ENCODE measurements around the gene MUC16. TPM values are rescaled to one million over a fixed set of nuclear protein-coding genes. Genes with fewer than 3 reads are reported as not detected.

The MUC16 gene
- total RNA-seq, 2 experiments from 2014 or later = under 0.01 TPM; not detected in 1

GRCh38 chr19:9046694-9047093 is 36.5 kb upstream of the MUC16 start:
- H2AFZ ChIP-seq (ENCODE audit: low read length) = no peak overlapping the region
- CTCF ChIA-PET (ENCODE audit: unreplicated experiment) = no interaction called here
- DNase-seq (ENCODE audit: low spot score) = no peak
- H3K79me2 ChIP-seq (ENCODE audit: insufficient read depth, low read depth, low read length) = no peaks in the 10 kb centered on the region
- no peaks in the 10 kb centered on the region for H3K9me3 ChIP-seq (ENCODE audit: low read length)
- no peaks in the 10 kb centered on the region for H4K20me1 ChIP-seq (ENCODE audit: insufficient read depth, low read length)
- POLR2A ChIA-PET = no interaction called here
- no peaks in the 10 kb centered on the region for H3K36me3 ChIP-seq (ENCODE audit: insufficient read depth, low read length)
- intact Hi-C loops (cut with micrococcal nuclease; ENCODE audit: unreplicated experiment) = no loop called here
- H3K27ac ChIP-seq (ENCODE audit: low read depth, low read length, poor library complexity, severe bottlenecking) = no peak overlapping the region
- BruUV-seq (replicated peaks) = no TSS peak
- H3K9me2 ChIP-seq (ENCODE audit: insufficient read depth, low read length) = no peaks in the 10 kb centered on the region
- no peaks in the 10 kb centered on the region for H3K4me1 ChIP-seq (ENCODE audit: insufficient read depth, low read length, poor library complexity, severe bottlenecking)
- H3K4me3 ChIP-seq (ENCODE audit: low read depth, low read length, poor library complexity, severe bottlenecking) = no peak overlapping the region
- no peak for TF ChIP-seq CTCF (conservative IDR thresholded peaks at IDR 0.05; ENCODE audit: low read length)
- TF ChIP-seq EZH2phosphoT487 (IDR thresholded peaks at IDR 0.05; ENCODE audit: borderline replicate concordance, low read depth, low read length) = no peak
- no peak overlapping the region for H3K4me2 ChIP-seq (ENCODE audit: low read length)

GRCh38 chr19:9044449-9044848 is 34.2 kb upstream of the MUC16 start:
- intact Hi-C loops (cut with micrococcal nuclease; ENCODE audit: unreplicated experiment) = no loop called here
- Histone ChIP-seq H3K9me2 (ENCODE audit: insufficient read depth, low read length) (no peaks in the 10 kb centered on the region), H3K4me2 (ENCODE audit: low read length) (no peak overlapping the region), H3K36me3 (ENCODE audit: insufficient read depth, low read length) (no peaks in the 10 kb centered on the region), H2AFZ (ENCODE audit: low read length) (no peak overlapping the region), H3K9me3 (ENCODE audit: low read length) (no peaks in the 10 kb centered on the region), H3K4me1 (ENCODE audit: insufficient read depth, low read length, poor library complexity, severe bottlenecking) (no peaks in the 10 kb centered on the region), H3K27ac (ENCODE audit: low read depth, low read length, poor library complexity, severe bottlenecking) (no peak overlapping the region), H4K20me1 (ENCODE audit: insufficient read depth, low read length) (no peaks in the 10 kb centered on the region), H3K79me2 (ENCODE audit: insufficient read depth, low read depth, low read length) (no peaks in the 10 kb centered on the region), H3K4me3 (ENCODE audit: low read depth, low read length, poor library complexity, severe bottlenecking) (no peak overlapping the region)
- ChIA-PET POLR2A (no interaction called here), CTCF (ENCODE audit: unreplicated experiment) (no interaction called here)
- DNase-seq (ENCODE audit: low spot score) = no peak
- no TSS peak for BruUV-seq (replicated peaks)
- TF ChIP-seq CTCF (conservative IDR thresholded peaks at IDR 0.05; ENCODE audit: low read length) = no peak
- no peak for TF ChIP-seq EZH2phosphoT487 (IDR thresholded peaks at IDR 0.05; ENCODE audit: borderline replicate concordance, low read depth, low read length)

GRCh38 chr19:9043524-9043923 is 33.3 kb upstream of the MUC16 start:
- no peaks in the 10 kb centered on the region for H3K79me2 ChIP-seq (ENCODE audit: insufficient read depth, low read depth, low read length)
- H3K4me2 ChIP-seq (ENCODE audit: low read length) = no peak overlapping the region
- H3K27ac ChIP-seq (ENCODE audit: low read depth, low read length, poor library complexity, severe bottlenecking) = no peak overlapping the region
- no peaks in the 10 kb centered on the region for H3K9me2 ChIP-seq (ENCODE audit: insufficient read depth, low read length)
- H3K4me3 ChIP-seq (ENCODE audit: low read depth, low read length, poor library complexity, severe bottlenecking) = no peak overlapping the region
- no peak for DNase-seq (ENCODE audit: low spot score)
- POLR2A ChIA-PET = interaction anchor here (1.0 kb wide), 1 partner anchor 11 kb away, joined by 3 read pairs; no protein-coding TSS in a partner anchor
- BruUV-seq (replicated peaks) = no TSS peak
- CTCF ChIA-PET (ENCODE audit: unreplicated experiment) = no interaction called here
- no peak overlapping the region for H2AFZ ChIP-seq (ENCODE audit: low read length)
- no peak for TF ChIP-seq EZH2phosphoT487 (IDR thresholded peaks at IDR 0.05; ENCODE audit: borderline replicate concordance, low read depth, low read length)
- no peak for TF ChIP-seq CTCF (conservative IDR thresholded peaks at IDR 0.05; ENCODE audit: low read length)
- intact Hi-C loops (cut with micrococcal nuclease; ENCODE audit: unreplicated experiment) = no loop called here
- no peaks in the 10 kb centered on the region for H3K36me3 ChIP-seq (ENCODE audit: insufficient read depth, low read length)
- no peaks in the 10 kb centered on the region for H3K4me1 ChIP-seq (ENCODE audit: insufficient read depth, low read length, poor library complexity, severe bottlenecking)
- H4K20me1 ChIP-seq (ENCODE audit: insufficient read depth, low read length) = no peaks in the 10 kb centered on the region
- no peaks in the 10 kb centered on the region for H3K9me3 ChIP-seq (ENCODE audit: low read length)

Measured in OCI-LY7 (cell line).